GM10248 (cell line): Measurements from ENCODE around the gene SFTPA2.
"Not testable (repeated sequence)": the region's sequence is repeated elsewhere in the genome, so short reads cannot be mapped to it uniquely, and the experiment has no call there.

ENCODE experiments used
- CTCF ChIA-PET: fragments of 300-600 bp; sonication (Branson Sonifier 250); formaldehyde crosslinking; extraction: SDS; loops from one replicate; lab custom pipeline; 2021; ENCODE audit warnings: antibody characterized with exemption; lab: Yijun Ruan, JAX
- POLR2A ChIA-PET: fragments of 350-650 bp; sonication (Branson Sonifier 250); formaldehyde crosslinking; extraction: SDS; loops from one replicate; lab custom pipeline; 2020; ENCODE audit warnings: antibody characterized with exemption; lab: Yijun Ruan, JAX
- DNase-seq: peaks from one replicate; pipeline ENCODE4 v3.0.0; 2012; ENCODE audit errors: extremely low spot score
- TF ChIP-seq, protein P1 (sequence below): IDR thresholded peaks from 2 replicates; pipeline ENCODE4 v1.5.1; 2012; ENCODE audit warnings: mild to moderate bottlenecking, low read depth; ENCODE audit errors: extremely low read depth, missing control alignments, control extremely low read depth

The SFTPA2 gene

DNA sequence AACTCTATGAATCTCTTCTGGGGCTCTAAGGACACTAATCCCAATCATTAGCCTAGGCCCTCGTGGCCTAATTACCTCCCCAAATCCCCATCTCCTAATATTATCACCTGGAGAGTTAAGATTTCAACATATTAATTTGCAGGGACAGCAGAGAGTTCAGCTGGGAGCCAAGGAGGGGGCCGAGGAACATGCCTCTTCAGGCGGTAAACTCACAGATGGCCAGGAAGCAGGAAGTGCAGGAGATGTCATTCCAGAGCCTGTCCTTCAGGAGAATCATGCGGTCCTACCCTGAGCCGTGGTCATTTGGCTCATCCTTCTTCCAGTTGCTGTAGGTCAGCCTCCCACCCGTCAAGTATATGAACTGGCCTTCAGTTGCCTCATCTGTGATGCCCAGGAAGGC, 21.9 kb upstream of the SFTPA2 start:
- ChIA-PET POLR2A (no interaction called here), CTCF (no interaction called here)
- no peak for DNase-seq
- TF ChIP-seq, protein P1, sequence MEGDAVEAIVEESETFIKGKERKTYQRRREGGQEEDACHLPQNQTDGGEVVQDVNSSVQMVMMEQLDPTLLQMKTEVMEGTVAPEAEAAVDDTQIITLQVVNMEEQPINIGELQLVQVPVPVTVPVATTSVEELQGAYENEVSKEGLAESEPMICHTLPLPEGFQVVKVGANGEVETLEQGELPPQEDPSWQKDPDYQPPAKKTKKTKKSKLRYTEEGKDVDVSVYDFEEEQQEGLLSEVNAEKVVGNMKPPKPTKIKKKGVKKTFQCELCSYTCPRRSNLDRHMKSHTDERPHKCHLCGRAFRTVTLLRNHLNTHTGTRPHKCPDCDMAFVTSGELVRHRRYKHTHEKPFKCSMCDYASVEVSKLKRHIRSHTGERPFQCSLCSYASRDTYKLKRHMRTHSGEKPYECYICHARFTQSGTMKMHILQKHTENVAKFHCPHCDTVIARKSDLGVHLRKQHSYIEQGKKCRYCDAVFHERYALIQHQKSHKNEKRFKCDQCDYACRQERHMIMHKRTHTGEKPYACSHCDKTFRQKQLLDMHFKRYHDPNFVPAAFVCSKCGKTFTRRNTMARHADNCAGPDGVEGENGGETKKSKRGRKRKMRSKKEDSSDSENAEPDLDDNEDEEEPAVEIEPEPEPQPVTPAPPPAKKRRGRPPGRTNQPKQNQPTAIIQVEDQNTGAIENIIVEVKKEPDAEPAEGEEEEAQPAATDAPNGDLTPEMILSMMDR: no peak

DNA sequence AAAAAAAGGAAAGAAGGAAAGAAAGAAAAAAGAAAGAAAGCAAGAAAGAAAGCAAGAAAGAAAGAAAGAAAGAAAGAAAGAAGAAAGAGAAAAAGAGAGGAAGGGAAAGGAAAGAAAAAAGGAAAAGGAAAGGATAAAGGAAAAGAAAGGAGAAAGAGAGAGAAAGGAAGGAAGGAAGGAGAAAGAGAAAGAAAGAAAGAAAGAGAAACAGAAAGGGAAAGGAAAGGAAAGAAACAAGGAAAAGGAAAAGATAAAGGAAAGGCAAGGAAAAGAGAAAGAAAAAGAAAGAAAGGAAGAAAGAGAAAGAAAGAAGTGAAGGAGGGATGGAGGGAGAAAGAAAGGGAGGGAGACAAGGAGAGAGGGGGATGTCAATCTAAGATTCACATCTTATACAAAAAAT, 20.8 kb upstream of the SFTPA2 start:
- TF ChIP-seq, protein P1: no peak
- CTCF ChIA-PET: no interaction called here
- POLR2A ChIA-PET: no interaction called here
- DNase-seq: no peak

DNA sequence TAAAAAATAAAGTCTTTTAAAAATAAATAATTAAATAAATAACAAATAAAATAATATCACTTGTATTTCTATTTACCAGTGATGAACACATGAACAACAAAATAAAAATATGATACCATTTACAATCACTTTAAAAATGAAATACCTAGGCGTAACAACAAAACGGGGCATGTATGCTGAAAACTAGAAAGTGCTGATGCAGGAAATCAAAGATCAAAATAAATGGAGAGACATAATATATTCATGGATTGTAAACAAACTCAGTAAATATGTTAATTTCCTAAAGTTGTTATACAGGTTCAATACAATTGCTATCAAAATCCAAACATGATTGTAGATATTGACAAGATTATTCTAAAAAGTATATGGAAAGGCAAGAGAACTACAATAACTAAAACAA, 19.2 kb upstream of the SFTPA2 start:
- TF ChIP-seq, protein P1: no peak
- CTCF ChIA-PET: no interaction called here
- POLR2A ChIA-PET: no interaction called here

DNA sequence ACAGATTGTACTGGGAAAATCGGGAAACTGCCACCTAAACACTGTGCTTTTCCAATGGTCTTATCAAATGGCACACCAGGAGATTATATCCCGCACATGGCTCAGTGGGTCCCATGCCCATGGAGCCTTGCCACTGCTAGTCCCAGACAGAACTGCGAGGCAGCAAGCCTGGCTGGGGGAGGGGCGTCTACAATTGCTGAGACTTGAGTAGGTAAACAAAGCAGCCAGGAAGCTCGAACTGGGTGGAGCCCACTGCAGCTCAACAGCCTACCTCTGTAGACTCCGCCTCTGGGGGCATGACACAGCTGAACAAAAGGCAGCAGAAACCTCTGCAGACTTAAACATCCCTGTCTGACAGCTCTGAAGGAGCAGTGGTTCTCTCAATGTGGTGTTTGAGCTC, 10.4 kb upstream of the SFTPA2 start:
- CTCF ChIA-PET: interaction anchor here (1.2 kb wide), 2 partner anchors 33 to 36 kb away, joined by 3 read pairs; no protein-coding TSS in a partner anchor
- DNase-seq, POLR2A ChIA-PET: not testable (repeated sequence)

More for the DNA sequence above, 19.2 kb upstream of the SFTPA2 start:
- DNase-seq: no peak

GRCh38 chr10:79563426-79563825, 3.2 kb upstream of the SFTPA2 start:
- DNase-seq: no peak
- CTCF ChIA-PET: interaction anchor here (1.0 to 2.8 kb wide), 4 partner anchors 11 to 698 kb away, joined by 3 to 14 read pairs (median 4); no protein-coding TSS in a partner anchor
- TF ChIP-seq, protein P1: no peak
- POLR2A ChIA-PET: no interaction called here

- ChIA-PET POLR2A (no interaction called here), CTCF (interaction anchor here (1.0 to 2.8 kb wide), 5 partner anchors 10 to 699 kb away, joined by 3 to 14 read pairs (median 3); no protein-coding TSS in a partner anchor)
- DNase-seq: peak; percentile 62
- TF ChIP-seq, protein P1: peak; percentile 90
Measured at GRCh38 chr10:79562135-79562756, 2.0 kb upstream of the SFTPA2 start.

DNA sequence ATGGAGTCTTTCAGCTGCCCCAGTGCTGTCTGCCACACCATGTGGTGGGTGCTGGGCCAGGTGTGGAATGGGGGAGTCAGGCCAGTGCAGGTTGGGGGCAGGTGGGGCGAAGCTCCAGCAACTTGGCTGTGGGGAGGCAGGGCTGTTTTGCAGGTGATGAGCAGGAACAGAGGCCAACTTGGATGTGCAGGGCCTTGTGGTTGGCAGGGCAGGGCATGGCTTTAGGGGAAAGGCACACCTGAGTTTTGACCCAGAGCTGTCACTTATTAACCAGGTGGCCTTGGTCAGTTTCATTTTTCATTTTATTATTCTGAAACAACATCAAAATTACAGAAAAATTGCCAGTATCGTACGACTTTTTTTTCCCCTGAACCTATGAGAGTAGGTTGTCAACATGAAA, 1.1 kb upstream of the SFTPA2 start:
- ChIA-PET POLR2A (no interaction called here), CTCF (no interaction called here)
- TF ChIP-seq, protein P1: no peak
- no peak for DNase-seq
